ENCODE measurements around the gene HOXA1.

Gene HOXA1

DNA sequence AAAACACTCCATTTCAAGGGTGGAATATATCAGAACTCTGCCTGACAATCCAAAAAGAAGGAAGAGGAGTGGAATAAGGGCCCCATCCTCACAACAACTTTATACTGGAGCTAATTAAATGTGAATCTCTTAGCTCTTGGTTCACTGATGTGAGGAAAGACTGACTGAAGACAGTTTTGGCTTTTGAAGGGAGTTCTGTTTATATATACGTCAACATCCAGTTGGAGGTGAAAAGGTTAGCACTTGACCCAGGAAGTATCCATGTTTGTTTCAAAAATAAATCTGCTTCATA, 3.0 kb downstream of the HOXA1 start:
- no peak for DNase-seq (ENCODE audit: low spot score)

DNA sequence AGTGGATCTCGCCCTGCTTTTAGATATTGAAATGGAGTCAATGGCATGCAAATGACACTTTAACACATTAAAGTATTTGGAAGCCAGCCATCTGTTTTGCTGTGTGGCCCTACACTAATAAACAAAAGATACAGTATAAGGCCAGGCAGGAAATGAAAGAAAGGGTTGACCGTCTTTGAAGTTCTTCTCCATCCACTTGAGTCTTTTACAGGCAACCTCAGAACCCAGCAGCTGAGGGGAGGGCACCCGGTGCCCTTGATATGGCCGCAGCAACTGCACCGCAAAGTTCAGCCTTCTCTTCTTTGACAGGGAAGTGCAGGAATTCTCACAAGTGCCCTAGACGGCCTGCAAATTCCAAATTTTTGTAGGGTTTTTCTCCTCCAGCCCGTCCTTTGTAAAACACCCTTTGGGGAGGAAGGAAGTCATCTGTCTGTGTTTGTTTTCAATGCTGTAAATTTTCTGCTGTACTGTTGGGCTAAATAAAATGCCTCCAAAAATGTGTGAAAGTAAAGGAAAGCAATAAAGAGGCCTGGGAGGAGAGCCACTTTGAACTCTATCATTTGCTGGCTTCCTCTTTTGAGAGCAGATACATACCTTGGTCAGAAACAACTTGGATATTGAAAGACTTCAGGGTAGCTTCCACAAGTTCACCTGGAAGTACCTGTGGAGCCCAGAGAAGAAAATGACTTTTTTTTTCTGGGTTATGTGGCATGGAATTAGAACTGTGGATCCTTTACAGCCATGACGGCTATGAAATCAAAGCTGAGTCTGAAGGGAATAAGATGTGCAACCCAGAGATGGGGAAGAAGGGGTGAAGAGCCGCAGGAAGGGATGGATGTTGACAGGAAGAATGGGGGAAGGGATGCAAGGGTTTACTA, 3.6 kb downstream of the HOXA1 start:
- no peak for DNase-seq (ENCODE audit: low spot score)

DNA sequence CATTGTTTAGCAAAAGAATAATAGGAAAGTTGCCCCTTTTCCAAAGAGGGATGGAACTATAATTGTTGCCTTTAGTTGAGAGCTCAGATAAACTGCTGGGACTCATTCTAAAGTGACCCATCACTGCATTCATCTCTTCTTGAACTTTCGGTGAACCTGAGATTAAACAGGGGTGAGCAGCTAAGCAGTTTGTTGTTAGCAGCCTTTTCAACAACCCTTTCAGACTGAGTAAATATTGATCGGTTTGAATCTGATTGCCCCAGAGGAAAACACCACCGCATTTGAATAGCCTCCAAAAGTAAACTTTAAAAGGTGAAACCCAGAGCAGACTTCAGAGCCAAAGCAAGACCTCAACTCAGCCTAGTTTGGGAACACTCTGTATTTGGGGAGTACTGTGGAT, 4.7 kb downstream of the HOXA1 start:
- DNase-seq (ENCODE audit: low spot score) = no peak

DNA sequence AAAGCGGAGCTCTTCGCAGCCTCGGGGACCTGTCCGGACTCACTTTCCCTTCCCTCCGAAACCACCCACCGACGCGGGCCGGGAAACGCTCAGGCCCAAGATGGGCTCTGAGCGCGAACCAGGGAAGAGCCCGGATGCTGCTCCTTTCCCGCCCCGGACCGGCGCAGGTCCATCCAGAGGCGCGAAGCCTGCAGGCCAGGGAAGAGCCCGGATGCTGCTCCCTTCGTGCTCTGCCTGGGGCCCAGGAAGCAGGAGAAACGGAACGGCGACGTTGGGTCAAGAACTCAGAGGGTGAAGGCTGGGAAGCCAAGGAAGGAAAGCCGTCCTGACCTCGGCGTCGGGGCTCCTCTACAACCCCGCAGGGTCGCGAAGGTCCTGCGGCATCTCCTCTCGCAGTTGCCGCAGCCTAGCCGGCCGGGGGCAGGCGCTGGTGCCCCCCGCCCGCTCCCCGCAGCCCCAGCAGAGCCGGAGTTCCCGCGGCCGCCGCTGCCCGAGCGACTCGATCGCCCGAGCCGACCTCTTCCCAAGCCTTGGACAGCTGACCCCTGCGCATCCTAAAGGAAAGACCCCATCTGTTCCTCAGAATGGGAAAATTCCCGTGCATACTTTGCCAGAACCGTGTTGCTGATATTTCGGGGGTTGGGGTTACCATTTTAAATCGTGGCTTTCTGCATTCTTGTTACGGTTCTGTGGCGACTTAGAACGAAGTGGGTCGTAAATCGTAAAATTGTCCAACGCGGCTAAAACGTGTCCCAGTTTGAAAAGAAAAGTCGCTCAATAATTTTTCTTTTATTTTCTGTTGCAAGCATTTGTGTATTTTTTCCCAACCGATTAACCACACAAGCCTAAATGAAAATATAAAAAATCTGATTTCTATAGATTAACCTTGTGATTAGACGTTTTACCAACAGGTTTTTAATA, 7.5 kb downstream of the HOXA1 start:
- DNase-seq (ENCODE audit: low spot score) = no peak

DNA sequence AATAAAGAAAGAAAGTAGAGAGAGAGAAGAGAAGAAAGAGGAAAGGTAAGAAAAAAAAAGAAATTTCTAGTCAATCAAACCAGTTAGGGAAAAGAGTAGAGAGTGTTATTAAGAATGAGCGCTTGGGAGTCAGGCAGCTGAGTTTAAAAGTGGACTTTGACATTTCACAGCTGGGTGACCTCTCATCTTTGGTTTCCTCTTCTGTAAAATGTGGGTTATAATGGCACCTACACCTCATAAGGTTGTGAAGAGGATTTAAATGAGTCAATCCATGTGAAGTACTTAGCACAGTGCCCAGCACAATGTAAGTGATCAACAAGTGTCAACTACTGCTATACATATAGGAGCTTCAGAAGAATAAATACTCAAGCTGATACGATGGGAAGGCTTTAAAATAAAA, 12.2 kb downstream of the HOXA1 start:
- no peak for DNase-seq (ENCODE audit: low spot score)

DNA sequence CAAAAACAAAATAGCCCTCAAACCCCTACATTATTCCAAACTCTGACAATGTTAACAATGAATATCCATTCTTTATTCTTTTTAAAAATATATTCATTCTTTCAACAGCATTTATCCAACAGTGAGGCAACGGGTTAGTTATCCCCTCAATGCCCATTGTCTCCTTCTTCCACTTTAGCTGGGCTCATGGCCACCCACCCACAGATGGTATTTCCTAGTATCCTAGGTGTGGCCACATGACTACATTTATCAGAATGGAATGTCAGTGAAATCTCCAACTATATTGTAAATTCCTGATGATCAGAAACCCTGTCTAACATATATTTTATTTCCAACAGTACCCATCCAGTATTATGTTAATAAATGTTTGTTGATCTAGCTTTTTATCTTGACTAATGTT, 13.6 kb downstream of the HOXA1 start:
- no peak for DNase-seq (ENCODE audit: low spot score)

DNA sequence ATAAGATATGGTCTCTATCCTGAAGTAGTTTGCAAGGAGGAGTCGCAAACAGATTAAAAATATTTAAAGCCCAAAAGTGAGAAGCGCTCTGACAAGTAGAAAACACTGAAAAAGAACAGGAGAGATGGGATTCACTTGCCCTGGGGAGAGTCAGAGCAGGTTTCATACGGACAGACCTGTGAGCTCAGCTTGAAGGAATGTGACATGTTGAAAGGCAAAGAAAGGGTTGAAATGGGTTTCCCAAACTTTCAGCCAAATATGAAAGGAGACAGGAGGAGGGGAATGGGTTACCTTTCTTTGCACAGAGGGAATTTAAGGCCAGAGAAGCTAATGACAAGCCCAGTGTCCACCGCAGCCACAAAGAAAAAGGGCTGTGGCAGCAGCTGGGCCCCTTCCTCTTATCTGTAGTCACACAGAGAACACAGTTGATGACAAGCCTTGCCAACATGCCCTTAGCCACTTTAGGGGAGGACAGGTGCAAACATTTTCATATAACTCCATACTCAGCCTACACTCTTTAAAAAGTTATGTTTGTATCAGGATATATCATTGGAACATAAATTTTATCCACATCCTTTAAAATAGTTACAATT, 14.9 kb downstream of the HOXA1 start:
- DNase-seq (ENCODE audit: low spot score) = no peak

DNA sequence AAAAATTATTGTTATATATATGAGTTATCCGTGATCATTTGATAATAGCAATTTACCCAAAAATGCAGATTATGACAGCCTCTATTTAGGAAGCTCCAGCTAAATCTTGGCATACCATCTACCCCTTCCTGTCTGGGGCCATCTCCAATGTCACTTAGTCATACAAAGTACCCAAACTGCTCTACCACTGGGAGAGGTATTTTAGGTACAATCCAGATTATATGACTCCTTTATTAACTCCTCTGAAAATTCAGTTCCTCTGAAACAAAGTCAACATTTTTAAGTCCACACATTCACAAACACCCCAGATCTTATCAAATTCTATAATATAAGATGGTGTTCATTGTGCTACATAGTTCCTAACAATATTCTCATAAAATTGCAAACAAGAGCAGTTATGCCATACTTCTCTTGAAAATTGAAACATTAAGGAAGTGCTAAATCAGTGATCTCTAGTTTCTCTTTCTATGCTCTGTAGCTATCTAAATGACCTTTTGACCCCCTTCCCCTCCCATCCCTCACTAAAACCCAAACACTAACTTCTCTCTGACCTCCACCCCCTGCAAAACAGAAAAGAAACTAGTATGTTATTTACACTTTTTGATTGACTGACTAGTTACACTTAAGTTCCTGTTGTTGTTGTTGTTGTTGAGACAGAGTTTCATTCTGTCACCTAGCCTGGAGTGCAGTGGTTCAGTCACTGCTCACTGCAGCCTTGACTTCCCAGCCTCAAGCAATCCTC, 16.4 kb downstream of the HOXA1 start:
- DNase-seq (ENCODE audit: low spot score) = no peak

DNA sequence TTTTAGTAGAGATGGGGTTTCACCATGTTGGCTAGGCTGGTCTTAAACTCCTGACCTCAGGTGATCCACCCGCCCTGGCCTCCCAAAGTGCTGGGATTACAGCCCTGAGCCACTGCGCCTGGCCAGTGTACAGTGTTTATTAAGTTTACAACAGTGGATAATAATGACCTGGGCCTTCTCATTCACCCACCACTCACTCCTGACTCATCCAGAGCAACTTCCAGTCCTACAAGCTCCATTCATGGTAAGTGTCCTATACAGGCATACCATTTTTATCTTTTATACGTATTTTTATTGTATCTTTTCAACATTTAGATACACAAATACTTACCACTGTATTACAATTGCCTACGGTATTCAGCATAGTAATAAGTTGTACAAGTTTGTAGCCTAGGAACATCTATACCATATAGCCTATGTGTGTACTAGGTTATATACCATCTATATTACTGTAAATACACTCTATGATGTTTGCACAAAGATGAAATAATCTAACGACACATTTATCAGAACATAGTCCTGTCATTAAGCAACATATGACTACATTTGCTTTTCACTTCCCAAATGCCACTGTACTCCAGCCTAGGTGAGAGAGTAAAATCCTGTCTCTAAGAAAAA, 17.1 kb downstream of the HOXA1 start:
- DNase-seq (ENCODE audit: low spot score) = no peak

DNA sequence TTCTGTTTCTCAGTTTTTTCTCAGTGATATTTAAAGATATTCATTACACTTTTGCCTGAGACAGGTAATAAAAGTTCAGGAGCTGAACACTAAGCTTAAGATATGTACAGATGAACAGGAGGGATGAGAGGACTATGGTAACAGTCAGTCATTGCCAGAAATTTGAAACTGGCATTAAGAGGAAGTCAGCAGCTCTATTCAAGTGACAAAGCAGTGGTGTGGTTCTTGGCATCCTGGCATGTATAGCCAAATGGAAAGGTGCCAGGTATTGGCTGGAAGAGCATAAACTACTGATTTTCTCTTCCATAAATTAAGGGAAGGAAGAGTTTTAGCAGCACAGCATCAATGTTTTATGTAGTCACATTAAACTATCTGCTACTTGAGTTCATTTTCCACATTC, 22.7 kb downstream of the HOXA1 start:
- no peak for DNase-seq (ENCODE audit: low spot score)

DNA sequence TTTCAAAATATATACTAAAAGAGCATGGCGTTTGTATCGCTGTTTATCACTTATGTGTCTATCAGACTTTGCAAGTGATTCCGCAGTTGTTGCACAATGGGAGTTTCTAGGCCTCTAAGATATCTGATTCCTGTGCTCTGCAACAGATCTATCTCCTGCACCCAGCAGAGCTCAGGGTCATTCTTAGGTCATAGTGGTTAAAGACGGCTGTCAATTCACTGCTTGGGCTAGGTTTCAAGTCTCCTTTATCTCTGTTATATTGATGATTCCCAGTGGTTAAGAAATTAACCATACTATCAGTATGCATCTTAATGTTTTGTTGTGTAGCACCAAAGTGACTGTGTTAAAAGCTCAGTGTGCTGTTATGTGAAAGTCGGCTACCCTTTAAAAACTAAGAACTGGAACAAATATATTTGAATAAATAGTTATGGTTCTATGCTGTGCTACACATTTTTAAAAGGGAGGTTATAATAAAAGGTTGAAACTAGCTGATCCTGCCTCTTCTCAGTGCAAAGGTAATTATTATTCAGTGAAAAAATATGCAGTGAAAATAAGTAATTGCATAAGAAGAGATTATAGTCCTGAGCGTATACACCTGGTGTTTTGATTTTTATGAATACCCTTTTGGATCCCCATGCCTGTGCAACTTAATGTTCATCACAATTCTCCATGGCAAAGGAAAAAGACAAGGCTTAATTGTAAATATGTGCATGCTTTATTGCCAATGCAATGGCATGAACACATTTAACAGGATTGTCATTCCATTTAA, 24.0 kb downstream of the HOXA1 start:
- DNase-seq (ENCODE audit: low spot score) = peak; percentile 29

DNA sequence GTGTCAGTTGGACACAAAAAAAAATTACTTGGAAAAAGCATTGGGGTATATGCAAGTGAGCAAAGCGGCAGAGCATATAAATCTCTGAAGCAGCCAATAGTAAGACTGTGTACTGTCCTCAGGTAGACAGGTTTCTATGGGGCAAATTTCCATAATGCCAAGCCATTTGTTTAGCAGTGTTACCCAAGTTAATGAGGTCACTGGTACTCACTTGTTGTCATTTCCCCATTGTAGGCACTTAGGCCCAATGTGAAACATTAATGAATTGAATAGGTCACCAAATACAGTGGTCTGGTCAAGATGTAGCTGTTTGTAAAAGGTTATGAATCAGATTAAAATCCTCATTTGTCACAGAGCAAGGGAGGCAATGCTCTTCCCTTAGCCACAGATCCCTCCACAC, 27.5 kb downstream of the HOXA1 start:
- no peak for DNase-seq (ENCODE audit: low spot score)

DNA sequence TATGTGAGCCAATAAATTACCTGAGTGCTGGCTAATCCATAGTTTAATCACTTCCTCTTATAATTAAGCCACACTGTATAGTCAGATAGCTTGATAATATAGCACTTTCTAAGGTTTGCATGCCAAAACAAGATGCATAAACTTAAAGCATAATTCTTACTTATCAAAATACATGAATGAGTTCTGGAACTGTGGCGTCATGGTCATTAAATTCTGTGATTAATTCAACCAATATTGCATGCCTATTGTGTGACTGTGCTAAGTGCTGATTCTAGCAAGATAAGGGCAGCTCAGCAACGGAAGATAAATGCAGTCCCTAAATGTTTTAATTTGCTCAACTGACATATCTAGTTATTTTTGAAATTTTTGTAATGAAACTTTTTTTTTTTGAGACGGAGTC, 29.7 kb downstream of the HOXA1 start:
- no peak for DNase-seq (ENCODE audit: low spot score)

DNA sequence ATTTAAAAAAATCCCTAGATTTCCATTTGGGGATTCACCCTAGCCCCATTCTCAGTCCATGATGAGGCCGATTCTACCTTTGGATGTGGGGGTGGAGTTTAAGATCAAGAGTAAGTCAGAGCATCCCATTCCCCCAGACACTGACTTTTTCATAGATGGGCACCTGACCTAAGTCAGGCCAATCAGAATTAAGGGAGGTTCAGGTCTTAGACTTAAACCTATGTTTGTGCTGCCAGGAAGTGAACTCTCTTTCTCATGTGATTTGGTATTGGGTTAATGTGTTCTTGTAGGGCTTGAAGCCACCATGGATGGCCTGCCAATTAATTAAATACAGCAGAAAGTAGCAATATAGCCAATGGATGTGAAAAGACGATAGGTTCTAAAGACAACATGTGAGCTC, 30.1 kb downstream of the HOXA1 start:
- DNase-seq (ENCODE audit: low spot score) = no peak

DNA sequence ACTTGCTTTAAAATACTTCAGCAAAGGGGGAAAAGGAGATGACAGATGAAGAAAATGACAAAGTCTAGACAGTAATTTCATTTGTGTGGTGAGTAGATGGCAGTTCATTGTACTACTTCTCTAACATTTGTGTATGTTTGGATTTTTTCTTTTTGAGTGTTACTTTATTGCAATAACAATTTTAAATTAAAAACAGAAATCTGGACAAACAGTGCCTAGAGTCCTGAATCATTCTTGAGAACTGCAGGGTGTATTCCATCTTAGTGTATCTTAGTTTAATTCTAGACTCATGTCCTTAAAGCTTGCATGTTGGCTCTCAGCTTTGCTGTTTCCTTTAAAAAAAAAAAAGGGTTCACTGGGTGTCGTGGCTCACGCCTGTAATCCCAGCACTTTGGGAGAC, 31.1 kb downstream of the HOXA1 start:
- DNase-seq (ENCODE audit: low spot score) = no peak

DNA sequence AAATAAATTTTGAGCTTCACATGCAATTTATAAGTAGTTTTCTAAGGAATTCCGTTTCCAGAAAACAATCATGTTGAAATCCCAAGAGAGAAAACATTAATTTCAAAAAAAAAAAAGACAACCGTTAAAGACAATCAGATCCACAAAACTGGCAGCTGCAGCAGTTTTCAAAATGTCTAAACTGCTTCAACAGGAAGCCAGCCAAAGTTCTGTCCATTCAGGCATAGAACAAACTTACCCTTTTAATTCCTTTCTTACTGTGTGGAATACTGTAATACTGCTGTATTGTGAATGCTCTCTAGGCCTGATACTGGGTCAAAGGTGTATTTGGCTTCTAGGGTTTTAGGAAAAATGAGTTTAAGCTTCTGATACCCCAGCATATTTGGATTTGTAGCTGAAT, 31.6 kb downstream of the HOXA1 start:
- no peak for DNase-seq (ENCODE audit: low spot score)

DNA sequence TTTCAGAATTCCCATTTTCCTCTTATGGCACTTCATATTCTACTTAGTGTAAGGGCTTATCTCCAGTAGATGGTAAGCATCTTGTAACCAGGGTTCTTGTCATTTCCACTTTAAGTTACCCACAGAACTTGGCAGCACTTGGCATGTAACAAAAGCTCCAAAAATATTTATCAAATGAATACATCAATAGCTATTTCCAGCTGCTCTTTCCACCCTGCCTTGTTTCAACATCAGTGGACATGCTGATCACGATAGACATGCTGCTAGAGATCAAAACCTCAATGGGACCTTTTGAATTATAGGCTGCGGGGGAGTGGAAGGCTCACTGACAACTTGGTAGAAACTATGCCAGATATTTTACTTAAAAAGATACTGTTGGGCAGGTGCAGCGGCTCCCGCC, 32.9 kb downstream of the HOXA1 start:
- DNase-seq (ENCODE audit: low spot score) = no peak

DNA sequence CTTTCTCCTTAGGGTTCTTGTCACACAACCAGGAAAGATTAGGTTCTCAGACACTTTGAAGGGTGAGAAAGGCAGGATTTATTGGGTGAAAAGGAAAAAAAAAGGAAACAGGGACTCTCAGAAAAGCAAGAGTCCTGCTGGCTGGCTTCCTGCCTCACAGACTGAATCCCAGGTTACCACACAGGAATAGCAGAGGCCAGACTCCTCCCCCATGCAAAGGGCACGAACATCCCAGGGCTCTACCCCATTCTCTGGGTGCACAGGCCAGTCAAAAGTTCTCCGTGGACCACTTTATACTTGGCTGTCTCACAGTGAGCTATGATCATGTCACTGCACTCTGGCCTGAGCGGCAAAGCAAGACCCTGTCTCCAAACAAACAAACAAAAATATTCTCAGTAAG, 42.6 kb downstream of the HOXA1 start:
- DNase-seq (ENCODE audit: low spot score) = no peak

DNA sequence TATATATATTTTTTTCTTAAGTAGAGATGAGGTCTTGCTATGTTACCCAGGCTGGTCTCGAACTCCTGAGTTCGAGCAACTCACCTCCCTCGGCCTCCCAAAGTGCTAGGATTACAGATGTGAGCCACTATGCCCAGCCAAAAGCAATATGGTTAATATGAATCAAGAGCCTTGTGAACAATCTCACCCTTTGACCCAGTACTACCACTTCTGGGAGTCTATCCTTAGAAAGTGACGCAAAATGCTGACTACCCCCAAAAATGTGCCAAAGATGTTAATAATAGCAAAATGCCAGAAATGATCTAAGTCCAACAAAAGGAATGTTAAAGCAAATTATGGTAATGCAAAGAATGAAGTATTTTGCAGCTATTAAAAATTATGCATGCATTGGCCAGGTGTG, 44.3 kb downstream of the HOXA1 start:
- DNase-seq (ENCODE audit: low spot score) = no peak

DNA sequence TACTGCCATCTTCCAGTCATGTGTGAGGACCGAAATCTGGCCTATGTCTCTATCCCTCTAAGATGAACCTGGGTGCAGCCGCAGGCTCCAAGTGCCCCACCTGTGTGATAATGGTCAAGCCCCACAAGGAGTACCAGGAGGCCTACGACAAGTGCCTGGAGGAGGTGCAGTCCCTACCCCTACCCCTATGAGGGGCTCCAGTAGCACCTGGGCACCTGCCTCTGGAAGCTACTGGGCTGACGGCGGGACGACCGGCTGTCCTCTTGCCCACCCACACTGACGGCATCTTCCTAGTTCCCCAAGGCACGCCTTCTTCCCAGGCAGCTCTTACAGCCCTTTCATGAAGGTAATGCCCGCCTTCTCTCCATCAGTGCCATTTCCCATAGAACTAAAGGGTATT, 47.4 kb downstream of the HOXA1 start:
- no peak for DNase-seq (ENCODE audit: low spot score)
